C4-2B (cell line): Measurements from ENCODE around the gene RNPEP.

Source experiments
- CTCF ChIP-seq: fragments of 450-650 bp; conservative IDR thresholded peaks from 2 replicates; pipeline ENCODE4 v1.5.1; 2017; ENCODE audit warnings: mild to moderate bottlenecking
- ZFX ChIP-seq: fragments of 450-650 bp; IDR thresholded peaks from 2 replicates; pipeline ENCODE4 v1.6.1; 2017

- TF ChIP-seq CTCF (no peak), ZFX (no peak)
These were observed 43.9 kb upstream of the RNPEP start for GRCh38 chr1:201938440-201939035.
